ENCODE data around the gene ID3.

GRCh38 chr1:23559985-23560741 is 862 bp upstream of the ID3 start:
- TF ChIP-seq CTCF (IDR thresholded peaks at IDR 0.05) (no peak), POLR2A (IDR thresholded peaks at IDR 0.05) (no peak)
